Neural crest cell (in vitro differentiated cells): Measurements from ENCODE around the gene B2M. TPM values are rescaled to one million over a fixed set of nuclear protein-coding genes. Genes with fewer than 3 reads are reported as not detected.
"Not testable (repeated sequence)": the region's sequence is repeated elsewhere in the genome, so short reads cannot be mapped to it uniquely, and the experiment has no call there.

Experiments
- DNase-seq: peaks from one replicate; pipeline ENCODE4 v3.0.0; 2021; ENCODE audit warnings: low read depth, mixed read lengths, low spot score
- H3K27ac Mint-ChIP-seq: one replicate; pipeline ENCODE4 v1.8.0; 2021; ENCODE audit warnings: mild to moderate bottlenecking, mixed read lengths; ENCODE audit not compliant: unreplicated experiment
- H3K27me3 Mint-ChIP-seq: 2 replicates; pipeline ENCODE4 v1.8.0; 2021; ENCODE audit warnings: low read depth, mild to moderate bottlenecking, mixed read lengths
- H3K36me3 Mint-ChIP-seq: 2 replicates; pipeline ENCODE4 v1.8.0; 2021; ENCODE audit warnings: low read depth, mild to moderate bottlenecking, mixed read lengths
- H3K4me1 Mint-ChIP-seq: 2 replicates; pipeline ENCODE4 v1.8.0; 2021; ENCODE audit warnings: mixed read lengths
- H3K4me3 Mint-ChIP-seq: one replicate; pipeline ENCODE4 v1.8.0; 2021; ENCODE audit warnings: mild to moderate bottlenecking, mixed read lengths
- H3K9me3 Mint-ChIP-seq: 2 replicates; pipeline ENCODE4 v1.8.0; 2021; ENCODE audit warnings: mixed read lengths
- CTCF ChIP-seq: fragments of 200-600 bp; sonication (generic); conservative IDR thresholded peaks from 2 replicates; pipeline ENCODE4 v1.5.0; 2021; ENCODE audit warnings: antibody characterized with exemption, mild to moderate bottlenecking
- total RNA-seq: library from RNA; stranded (reverse); gene quantifications from 2 replicates; pipeline ENCODE4 v1.2.1, GENCODE V29; 2021

B2M gene
- total RNA-seq, 1 donor from 2014 or later = 95.2 TPM

GRCh38 chr15:44734839-44735481 is 23.6 kb downstream of the B2M start:
- no peak for DNase-seq
- H3K9me3 Mint-ChIP-seq = no peaks in the 10 kb centered on the region
- no peaks in the 10 kb centered on the region for H3K27me3 Mint-ChIP-seq

GRCh38 chr15:44735482-44736180 is 24.3 kb downstream of the B2M start:
- Mint-ChIP-seq H3K4me3 (no peak overlapping the region), H3K4me1 (peaks cover 8% of the 10 kb centered on the region), H3K27ac (peak overlapping the region; percentile 83), H3K27me3 (no peaks in the 10 kb centered on the region), H3K9me3 (no peaks in the 10 kb centered on the region), H3K36me3 (peaks cover 2% of the 10 kb centered on the region)
- no peak for DNase-seq
- TF ChIP-seq CTCF = no peak

More at GRCh38 chr15:44734839-44735481, 23.6 kb downstream of the B2M start:
- TF ChIP-seq CTCF = no peak
- Mint-ChIP-seq H3K27ac (no peak overlapping the region), H3K36me3 (peaks cover 2% of the 10 kb centered on the region), H3K4me1 (peaks cover 15% of the 10 kb centered on the region), H3K4me3 (no peak overlapping the region)

GRCh38 chr15:44736181-44736765 is 25.0 kb downstream of the B2M start, which contains the start of gene TRIM69:
TRIM69 (plus strand) TSS chr15:44736528; CDS start chr15:44736705, 177 bp downstream.
- Mint-ChIP-seq H3K4me1 (peaks cover 8% of the 10 kb centered on the region), H3K9me3 (no peaks in the 10 kb centered on the region), H3K36me3 (peaks cover 2% of the 10 kb centered on the region), H3K27me3 (no peaks in the 10 kb centered on the region), H3K27ac (peak within 1 kb of the TSS; percentile 83), H3K4me3 (no peak within 1 kb of the TSS)
- no peak for DNase-seq
- TF ChIP-seq CTCF = no peak

- Mint-ChIP-seq H3K36me3 (peaks cover 2% of the 10 kb centered on the region), H3K4me1 (peaks cover 4% of the 10 kb centered on the region), H3K9me3 (no peaks in the 10 kb centered on the region), H3K27me3 (no peaks in the 10 kb centered on the region), H3K27ac (no peak overlapping the region), H3K4me3 (no peak overlapping the region)
- DNase-seq = no peak
- TF ChIP-seq CTCF = peak; percentile 75
These were observed 27.1 kb downstream of the B2M start for GRCh38 chr15:44738340-44738984.

- H3K4me1 Mint-ChIP-seq, H3K27me3 Mint-ChIP-seq, H3K27ac Mint-ChIP-seq, DNase-seq, H3K9me3 Mint-ChIP-seq, H3K36me3 Mint-ChIP-seq, H3K4me3 Mint-ChIP-seq: not testable (repeated sequence)
These were observed 28.0 kb downstream of the B2M start for GRCh38 chr15:44739222-44739847.

- H3K4me1 Mint-ChIP-seq, H3K9me3 Mint-ChIP-seq, H3K27ac Mint-ChIP-seq, H3K4me3 Mint-ChIP-seq, H3K36me3 Mint-ChIP-seq, DNase-seq, H3K27me3 Mint-ChIP-seq: not testable (repeated sequence)
These were observed 32.1 kb downstream of the B2M start for GRCh38 chr15:44743454-44743853.
